NCI-H2171 (cell line): ENCODE data around the gene MAML3.

Source experiments
- DNase-seq: peaks from one replicate; lab custom pipeline; 2025; lab: John Stamatoyannopoulos, UW

The MAML3 gene

GRCh38 chr4:140126261-140126660, 27.7 kb downstream of the MAML3 start:
- DNase-seq = no peak

- no peak for DNase-seq
These were observed 28.6 kb downstream of the MAML3 start for GRCh38 chr4:140125374-140125773.

- DNase-seq = no peak
These were observed 30.2 kb downstream of the MAML3 start for GRCh38 chr4:140123666-140124377.

GRCh38 chr4:140122891-140123290, 31.1 kb downstream of the MAML3 start:
- no peak for DNase-seq

GRCh38 chr4:140121646-140122045, 32.3 kb downstream of the MAML3 start:
- DNase-seq = no peak

GRCh38 chr4:140118931-140119640, 34.9 kb downstream of the MAML3 start:
- DNase-seq = no peak

- DNase-seq = no peak
These were observed 36.0 kb downstream of the MAML3 start for GRCh38 chr4:140117947-140118346.

- DNase-seq = no peak
These were observed 37.4 kb downstream of the MAML3 start for GRCh38 chr4:140116442-140117104.

- no peak for DNase-seq
These were observed 38.8 kb downstream of the MAML3 start for GRCh38 chr4:140115140-140115539.

- DNase-seq = no peak
These were observed 40.3 kb downstream of the MAML3 start for GRCh38 chr4:140113653-140114052.

GRCh38 chr4:140112576-140112975, 41.4 kb downstream of the MAML3 start:
- DNase-seq = no peak

- no peak for DNase-seq
These were observed 42.7 kb downstream of the MAML3 start for GRCh38 chr4:140111256-140111655.

GRCh38 chr4:140110542-140111215, 43.3 kb downstream of the MAML3 start:
- no peak for DNase-seq

- DNase-seq = no peak
These were observed 44.2 kb downstream of the MAML3 start for GRCh38 chr4:140109737-140110136.

GRCh38 chr4:140109292-140109691, 44.7 kb downstream of the MAML3 start:
- DNase-seq = no peak

- no peak for DNase-seq
These were observed 45.2 kb downstream of the MAML3 start for GRCh38 chr4:140108713-140109230.

GRCh38 chr4:140108243-140108642, 45.7 kb downstream of the MAML3 start:
- no peak for DNase-seq

GRCh38 chr4:140106289-140106844, 47.6 kb downstream of the MAML3 start:
- DNase-seq = no peak

- no peak for DNase-seq
These were observed 48.5 kb downstream of the MAML3 start for GRCh38 chr4:140105436-140105835.

GRCh38 chr4:140103676-140104075, 50.3 kb downstream of the MAML3 start:
- no peak for DNase-seq

- no peak for DNase-seq
These were observed 51.6 kb downstream of the MAML3 start for GRCh38 chr4:140102421-140102820.

- no peak for DNase-seq
These were observed 53.2 kb downstream of the MAML3 start for GRCh38 chr4:140100771-140101170.
